Measurements from ENCODE around the gene PAX1. TPM values are rescaled to one million over a fixed set of nuclear protein-coding genes. Genes with fewer than 3 reads are reported as not detected.

Gene PAX1
- total RNA-seq, 1 experiment from 2014 or later = not detected

- in situ Hi-C loops (cut with HindIII; ENCODE audit: low pct_unique_long_range_greater_than_20kb, low sequenced_read_pairs) = no loop called here
- DNase-seq (ENCODE audit: low read depth) = no peak
Measured at GRCh38 chr20:21714297-21715192, 9.1 kb downstream of the PAX1 start.

DNA sequence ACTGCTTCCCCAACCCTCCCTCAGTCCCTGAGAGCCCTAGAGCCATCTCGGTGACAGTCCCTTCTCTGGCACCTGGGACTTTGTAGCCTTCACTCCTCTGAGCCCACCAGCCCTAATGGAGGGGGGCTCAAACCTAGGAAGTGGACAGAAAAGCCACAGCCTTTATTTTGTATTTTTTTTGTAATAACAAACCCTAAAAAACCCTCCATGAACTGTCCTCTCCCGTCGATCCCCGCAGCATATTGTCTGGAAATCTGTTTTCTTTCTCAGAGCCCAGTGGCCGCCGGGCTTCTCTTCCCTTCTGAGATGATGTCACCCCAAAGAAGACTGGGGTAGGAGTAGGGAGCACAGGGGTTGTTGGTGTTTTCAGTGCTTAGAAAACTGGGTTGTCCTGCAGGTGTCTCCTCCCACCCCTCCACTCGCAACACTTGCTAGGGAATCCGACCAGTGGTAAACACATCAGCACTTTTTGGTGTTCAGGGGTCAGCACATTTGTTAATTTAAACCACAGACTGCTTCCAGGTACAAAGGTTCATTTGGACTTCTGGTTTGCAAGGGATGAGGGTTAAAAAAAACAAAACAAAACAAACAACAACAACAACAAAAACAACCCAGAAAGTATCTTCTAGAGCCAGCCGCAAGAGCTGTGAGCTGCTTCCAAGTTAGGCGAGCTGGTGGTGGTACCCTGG is 9.9 kb downstream of the PAX1 start:
- in situ Hi-C loops (cut with HindIII; ENCODE audit: low pct_unique_long_range_greater_than_20kb, low sequenced_read_pairs) = no loop called here

GRCh38 chr20:21719592-21720214 is 14.2 kb downstream of the PAX1 start:
- DNase-seq (ENCODE audit: low read depth) = peak; percentile 45
- in situ Hi-C loops (cut with HindIII; ENCODE audit: low pct_unique_long_range_greater_than_20kb, low sequenced_read_pairs) = no loop called here

More for the DNA sequence above, 9.9 kb downstream of the PAX1 start:
- no peak for DNase-seq (ENCODE audit: low read depth)

- in situ Hi-C loops (cut with HindIII; ENCODE audit: low pct_unique_long_range_greater_than_20kb, low sequenced_read_pairs) = no loop called here
- no peak for DNase-seq (ENCODE audit: low read depth)
Measured at GRCh38 chr20:21725892-21726291, 20.4 kb downstream of the PAX1 start.

DNA sequence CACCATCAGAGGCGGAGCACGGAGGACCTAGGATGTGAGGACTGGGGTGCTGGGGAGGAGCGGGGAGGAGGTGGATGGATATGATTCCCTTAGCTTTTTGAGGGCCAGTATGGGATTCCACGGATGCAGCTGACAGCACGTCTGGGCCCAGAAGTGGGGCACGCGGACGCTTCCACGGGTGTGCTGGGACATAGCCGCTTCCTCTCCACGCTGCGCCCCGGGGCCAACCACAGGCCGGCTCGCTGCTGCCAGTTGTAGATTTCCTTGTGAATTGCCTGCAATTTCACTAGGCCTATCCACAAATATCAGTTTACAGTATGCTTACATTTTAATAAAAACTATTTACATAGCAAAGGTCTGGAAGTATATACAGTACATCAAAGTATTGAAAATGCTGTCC is 23.9 kb downstream of the PAX1 start:
- DNase-seq (ENCODE audit: low read depth) = no peak

GRCh38 chr20:21739161-21739560 is 33.7 kb downstream of the PAX1 start:
- DNase-seq (ENCODE audit: low read depth) = no peak
- in situ Hi-C loops (cut with HindIII; ENCODE audit: low pct_unique_long_range_greater_than_20kb, low sequenced_read_pairs) = no loop called here

More for the DNA sequence above, 23.9 kb downstream of the PAX1 start:
- in situ Hi-C loops (cut with HindIII; ENCODE audit: low pct_unique_long_range_greater_than_20kb, low sequenced_read_pairs) = no loop called here

DNA sequence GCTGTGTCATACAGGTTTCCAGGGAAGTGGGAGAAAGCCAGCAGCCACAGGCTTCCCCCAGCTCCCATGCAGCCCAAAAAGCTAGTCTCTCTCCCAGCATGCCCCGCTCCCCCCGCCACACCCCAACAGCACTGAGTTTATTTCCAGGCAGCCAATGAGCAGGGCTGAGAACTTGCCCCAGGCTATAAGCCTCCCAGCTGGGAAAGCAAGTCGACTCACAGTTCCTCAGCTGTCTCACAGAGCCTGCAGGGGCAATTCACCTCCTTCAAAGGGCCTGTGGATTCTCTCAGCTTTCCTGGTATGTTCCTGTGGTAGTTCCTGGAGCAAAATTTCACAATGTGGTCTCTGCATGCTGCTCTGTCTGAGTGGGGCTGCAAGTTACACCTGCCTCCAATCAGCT is 34.2 kb downstream of the PAX1 start:
- in situ Hi-C loops (cut with HindIII; ENCODE audit: low pct_unique_long_range_greater_than_20kb, low sequenced_read_pairs) = no loop called here
- no peak for DNase-seq (ENCODE audit: low read depth)

- no peak for DNase-seq (ENCODE audit: low read depth)
- in situ Hi-C loops (cut with HindIII; ENCODE audit: low pct_unique_long_range_greater_than_20kb, low sequenced_read_pairs) = no loop called here
Measured at GRCh38 chr20:21741266-21741665, 35.8 kb downstream of the PAX1 start.

DNA sequence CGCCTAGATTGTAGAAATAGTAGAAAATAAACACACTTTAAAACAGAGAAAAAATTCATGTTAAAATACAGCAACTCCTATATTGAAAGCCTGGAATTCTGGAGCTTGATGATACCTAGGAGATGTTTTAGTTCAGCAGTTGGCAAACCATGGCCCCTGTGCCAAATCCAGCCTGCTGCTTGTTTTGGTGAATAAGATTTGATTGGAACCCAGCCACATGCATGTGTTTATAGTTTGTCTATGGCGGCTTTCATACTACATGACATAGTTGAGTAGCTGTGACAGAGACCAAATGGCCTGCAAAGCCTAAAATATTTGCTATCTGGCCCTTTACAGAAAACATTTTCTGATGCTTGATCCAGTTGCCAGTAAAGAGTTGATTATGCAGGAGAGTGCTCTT is 57.2 kb downstream of the PAX1 start:
- in situ Hi-C loops (cut with HindIII; ENCODE audit: low pct_unique_long_range_greater_than_20kb, low sequenced_read_pairs) = no loop called here
- no peak for DNase-seq (ENCODE audit: low read depth)

- in situ Hi-C loops (cut with HindIII; ENCODE audit: low pct_unique_long_range_greater_than_20kb, low sequenced_read_pairs) = no loop called here
- no peak for DNase-seq (ENCODE audit: low read depth)
Measured at GRCh38 chr20:21767200-21767738, 61.8 kb downstream of the PAX1 start.

- peak; percentile 66 for DNase-seq (ENCODE audit: low read depth)
- in situ Hi-C loops (cut with HindIII; ENCODE audit: low pct_unique_long_range_greater_than_20kb, low sequenced_read_pairs) = no loop called here
Measured at GRCh38 chr20:21767739-21768223, 62.3 kb downstream of the PAX1 start.

Other genes starting within 250 kb of the PAX1 start
- not detected in 2 replicates for gene NKX2-2, start 191.6 kb upstream of the PAX1 start, total RNA-seq (2014; rRNA removed; shearing (Covaris generic); ENCODE audit: low replicate concordance)

Data from Caki2 (cell line).